EL (cell line): Measurements from ENCODE around the gene HPF1.
"Not testable (repeated sequence)": the region's sequence is repeated elsewhere in the genome, so short reads cannot be mapped to it uniquely, and the experiment has no call there.

Experiments
- DNase-seq: peaks from one replicate; pipeline ENCODE4 v3.0.0-alpha.2; 2016

The HPF1 gene

DNA sequence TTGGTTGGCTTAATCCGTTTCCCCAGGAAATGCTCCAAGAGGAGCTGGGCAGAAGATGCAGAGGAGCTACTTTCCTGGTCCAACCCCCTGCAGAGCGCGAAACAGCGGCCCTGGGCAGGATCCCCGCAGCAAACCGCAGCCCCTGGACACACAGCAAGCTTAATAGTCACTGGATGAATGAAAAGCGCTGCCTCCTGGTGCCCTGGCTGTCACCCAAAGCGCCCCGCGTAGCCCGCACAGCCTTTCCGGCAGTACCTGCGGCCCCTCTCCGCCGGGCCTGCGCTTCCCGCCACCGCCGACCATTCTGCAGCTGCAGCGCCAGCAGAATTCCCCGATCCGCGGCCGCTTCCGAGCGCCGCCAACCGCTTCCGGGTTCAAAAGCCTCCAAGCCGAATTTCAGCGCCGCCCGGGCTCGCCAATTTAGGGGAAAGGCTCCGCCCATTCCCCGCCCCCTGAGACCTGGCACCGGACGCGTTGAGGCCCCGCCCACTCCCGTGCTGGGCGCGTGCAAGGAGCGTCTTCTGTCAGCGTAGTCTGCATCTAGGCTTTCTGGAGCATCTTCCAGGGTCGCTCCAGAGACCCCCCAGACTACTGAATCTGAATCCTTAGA lies at the start of gene HPF1:
Gene HPF1, minus strand, starts transcription at position 370 of the 610 bp plus-strand sequence. Its CDS starts 67 bp downstream, at position 303.
- peak; percentile 91 for DNase-seq

GRCh38 chr4:169806770-169807169 lies 49.0 kb upstream of the HPF1 start:
- DNase-seq, result not testable (repeated sequence)

GRCh38 chr4:169803413-169803812 lies 45.7 kb upstream of the HPF1 start:
- DNase-seq, result no peak

GRCh38 chr4:169802873-169803272 lies 45.1 kb upstream of the HPF1 start:
- no peak for DNase-seq

DNA sequence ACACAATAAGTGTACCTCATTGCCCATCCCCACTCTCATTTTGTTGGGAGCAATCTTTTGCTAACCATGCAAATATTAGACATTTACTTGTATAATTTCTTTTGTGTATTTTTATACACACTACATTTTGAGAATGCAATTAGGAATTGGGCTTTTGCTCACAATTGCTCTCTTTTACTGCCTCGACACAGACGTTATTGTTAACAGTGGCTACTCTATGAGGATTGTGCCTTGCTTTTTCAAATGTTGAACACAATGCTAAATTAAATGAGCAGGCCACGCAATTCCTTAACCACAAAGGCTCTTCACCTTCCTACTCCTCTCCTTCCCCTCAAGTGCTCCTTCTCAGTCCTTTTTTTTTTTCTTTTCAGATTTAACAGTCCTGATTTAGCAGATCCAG lies 42.8 kb upstream of the HPF1 start:
- no peak for DNase-seq

GRCh38 chr4:169799260-169799659 lies 41.5 kb upstream of the HPF1 start:
- DNase-seq, result no peak

DNA sequence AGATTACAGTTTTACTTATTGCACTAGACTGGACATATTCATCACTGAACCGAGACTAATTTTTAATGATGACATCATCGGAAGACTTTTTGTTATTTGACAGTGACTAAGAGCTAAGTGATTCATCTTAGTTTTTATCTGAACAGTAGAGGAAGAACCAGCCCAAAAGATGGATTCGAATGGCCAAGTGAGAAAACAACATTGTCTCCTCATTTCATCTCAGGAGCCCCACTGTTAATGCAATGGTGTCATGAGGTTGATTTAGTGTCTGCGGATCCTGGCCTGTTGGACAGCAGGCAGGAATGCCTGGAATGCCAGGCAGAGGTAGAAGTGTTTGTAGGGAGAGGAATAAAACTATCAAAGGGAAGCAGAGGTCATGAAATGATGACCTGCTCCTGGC lies 37.8 kb upstream of the HPF1 start:
- DNase-seq, result peak; percentile 60

DNA sequence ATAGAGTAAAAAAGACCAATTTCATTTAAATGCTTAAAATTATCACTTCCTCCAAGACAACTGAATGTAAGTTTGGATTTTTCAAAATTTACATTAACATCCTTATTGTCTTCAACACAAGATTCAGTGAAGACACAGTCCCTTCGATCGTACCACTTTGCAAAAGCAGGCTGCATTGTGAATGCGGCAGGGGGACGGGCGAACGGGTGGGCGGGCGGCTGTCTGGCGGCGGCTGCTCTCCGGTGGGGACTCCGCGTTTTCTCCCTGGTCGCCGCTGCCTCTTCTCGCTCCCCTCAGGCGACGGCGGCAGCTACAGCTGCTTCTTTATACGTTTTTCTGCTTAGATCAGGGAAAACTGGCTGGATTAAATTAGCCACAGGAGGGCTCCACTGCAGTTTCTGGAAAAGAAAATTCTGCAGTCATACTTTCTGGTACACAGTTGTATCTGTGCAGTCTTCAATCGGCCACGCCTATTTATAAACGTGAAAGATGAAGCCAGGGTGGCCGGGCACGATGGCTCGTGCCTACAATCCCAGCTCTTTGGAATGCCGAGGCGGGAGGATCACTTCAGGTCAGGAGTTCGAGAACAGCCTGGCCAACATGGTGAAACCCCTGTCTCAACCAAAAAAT lies 33.9 kb upstream of the HPF1 start:
- peak; percentile 73 for DNase-seq

DNA sequence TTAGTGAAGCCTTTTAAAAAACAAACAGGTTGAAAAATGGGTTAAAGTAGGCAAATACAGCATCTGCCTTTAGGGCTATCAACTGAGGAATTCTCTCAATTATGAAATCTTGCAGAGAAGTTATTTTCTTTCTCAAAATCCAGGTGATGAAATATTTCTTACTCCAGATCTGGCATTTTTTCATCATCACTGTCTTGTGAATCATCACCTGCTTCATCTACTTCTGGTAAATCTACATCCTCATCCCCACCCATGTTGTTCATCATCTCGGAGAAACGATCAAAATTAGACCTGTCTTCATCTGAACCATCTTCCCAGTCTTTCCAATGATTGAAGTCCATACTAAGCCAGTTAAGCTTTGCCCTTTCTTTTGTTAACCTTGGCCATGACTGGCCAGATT lies 33.3 kb upstream of the HPF1 start:
- DNase-seq, result no peak

DNA sequence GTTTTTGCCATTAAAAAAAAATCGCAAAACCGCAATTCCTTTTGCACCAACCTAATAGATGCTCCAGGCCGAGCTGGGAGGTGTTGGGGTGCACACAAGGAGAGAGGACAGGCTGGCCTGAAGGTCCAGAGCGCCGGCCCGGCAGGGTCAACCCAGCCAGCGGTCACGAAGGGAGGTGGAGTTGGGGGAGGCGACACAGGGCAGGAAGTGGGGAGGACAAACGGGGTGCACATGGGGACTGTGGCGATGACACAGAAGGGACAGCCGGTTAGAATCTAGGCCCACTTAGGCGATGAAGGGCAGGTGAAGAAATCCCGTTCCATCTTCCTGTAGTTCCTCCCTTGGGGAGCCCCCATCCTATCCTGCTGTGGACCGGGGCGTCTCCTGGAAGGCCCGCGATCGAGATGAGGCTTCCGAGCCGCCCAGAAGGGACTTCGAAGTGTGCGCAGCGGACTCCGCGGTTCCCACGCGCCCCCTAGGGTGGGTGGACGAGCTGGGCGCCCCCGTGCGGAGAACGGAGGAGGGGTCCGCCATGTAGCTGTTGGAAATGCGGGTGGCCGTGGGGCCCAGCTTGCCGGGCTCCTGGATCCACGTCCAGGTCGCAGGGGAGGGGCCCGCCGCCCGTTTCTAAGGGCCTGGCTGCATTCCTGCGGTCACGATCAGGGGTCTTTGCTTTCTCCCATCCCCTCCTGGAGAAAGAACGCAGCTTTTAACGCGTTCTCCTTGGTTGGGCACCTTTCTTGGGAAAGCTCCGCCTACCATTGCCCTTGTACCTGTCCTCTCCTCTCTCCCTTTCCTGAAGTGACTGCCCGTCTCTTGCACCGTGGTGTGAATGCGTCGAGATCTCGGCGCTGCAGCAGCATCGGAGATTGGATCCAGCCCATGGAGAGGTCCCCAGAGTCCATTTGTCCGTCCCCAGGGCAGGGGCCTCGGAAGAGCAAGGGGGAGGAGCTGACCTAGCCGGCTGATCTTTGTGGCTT lies 17.0 kb upstream of the HPF1 start:
- DNase-seq, result no peak

- DNase-seq, result no peak
Measured at GRCh38 chr4:169773889-169774288, 16.1 kb upstream of the HPF1 start.

DNA sequence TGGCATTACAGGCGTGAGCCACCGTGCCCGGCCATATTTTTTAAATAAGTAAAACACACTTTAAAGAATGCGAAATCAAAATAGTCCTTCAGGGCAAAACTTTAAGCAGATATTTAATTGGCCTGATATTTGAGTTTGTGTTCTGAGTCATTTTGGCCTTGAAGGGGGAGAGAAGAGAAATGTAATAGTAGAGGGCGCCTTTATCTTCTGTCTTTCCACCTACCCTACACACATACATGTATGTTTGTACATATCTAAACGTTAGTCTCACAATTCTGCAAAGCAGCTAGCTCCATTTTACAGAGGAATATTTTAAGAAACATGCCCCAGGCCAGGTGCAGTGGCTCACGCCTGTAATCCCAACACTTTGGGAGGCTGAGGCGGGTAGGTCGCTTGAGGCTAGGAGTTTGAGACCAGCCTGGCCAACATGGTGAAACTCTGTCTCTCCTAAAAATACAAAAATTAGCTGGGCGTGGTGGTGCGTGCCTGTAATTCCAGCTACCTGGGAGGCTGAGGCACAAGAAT lies 13.9 kb upstream of the HPF1 start:
- not testable (repeated sequence) for DNase-seq

- no peak for DNase-seq
Measured at GRCh38 chr4:169770416-169770815, 12.7 kb upstream of the HPF1 start.

DNA sequence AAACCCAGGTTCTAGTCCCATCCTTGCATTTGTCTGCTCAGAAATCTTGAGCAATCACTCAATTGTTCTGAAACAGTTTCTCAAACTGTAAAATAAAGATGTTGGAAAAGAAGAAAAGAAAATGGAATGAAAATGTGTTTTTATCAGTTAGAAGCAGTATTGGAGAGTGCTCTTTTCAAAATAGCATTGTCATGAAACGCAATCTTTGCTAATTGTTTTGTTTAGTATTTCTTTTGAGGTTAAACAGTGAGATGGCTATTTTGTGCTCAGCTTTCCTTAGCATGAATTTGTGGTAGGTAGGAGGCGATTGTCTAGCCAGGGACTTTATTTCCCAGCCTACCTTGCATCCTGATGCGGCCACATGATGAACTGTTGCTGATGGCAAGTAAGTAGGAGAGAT lies 10.6 kb upstream of the HPF1 start:
- DNase-seq, result no peak

DNA sequence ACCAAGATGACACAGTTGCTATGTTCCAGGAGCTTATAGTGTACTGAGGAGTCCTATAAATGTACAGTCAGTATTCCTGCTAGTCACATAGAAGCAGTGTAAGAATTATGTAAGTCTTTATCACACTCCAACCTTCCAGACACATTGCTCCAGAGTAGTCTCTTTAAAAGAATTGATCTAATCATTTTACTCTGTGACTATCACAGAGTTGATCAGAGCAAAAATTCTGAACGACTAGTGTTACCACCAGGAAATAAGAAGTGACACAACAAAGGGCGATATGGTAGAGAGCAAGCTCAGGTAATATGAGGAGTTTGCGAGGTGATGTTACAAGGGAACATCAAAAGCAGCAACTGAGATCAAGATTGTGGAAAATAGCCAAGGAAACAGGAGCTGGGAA lies 9.0 kb upstream of the HPF1 start:
- DNase-seq, result no peak

- peak; percentile 28 for DNase-seq
Measured at GRCh38 chr4:169765835-169766234, 8.1 kb upstream of the HPF1 start.

DNA sequence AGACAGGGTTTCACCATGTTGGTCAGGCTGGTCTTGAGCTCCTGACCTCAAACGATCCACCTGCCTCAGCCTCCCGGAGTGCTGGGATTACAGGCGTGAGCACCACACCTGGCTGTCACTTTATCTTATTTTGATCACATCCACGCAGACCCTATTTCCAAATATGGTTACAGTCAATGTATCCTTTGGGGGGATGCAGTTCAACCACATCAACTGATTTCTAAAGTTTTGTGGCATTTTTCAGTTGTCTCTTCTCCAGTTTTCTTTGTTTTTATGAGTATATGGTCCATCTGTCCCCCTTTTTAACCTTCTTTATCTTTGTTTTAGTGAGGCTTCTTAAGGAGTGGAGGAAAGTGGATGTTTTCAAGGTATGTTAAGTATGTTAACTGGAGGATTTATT lies 4.1 kb upstream of the HPF1 start:
- no peak for DNase-seq

DNA sequence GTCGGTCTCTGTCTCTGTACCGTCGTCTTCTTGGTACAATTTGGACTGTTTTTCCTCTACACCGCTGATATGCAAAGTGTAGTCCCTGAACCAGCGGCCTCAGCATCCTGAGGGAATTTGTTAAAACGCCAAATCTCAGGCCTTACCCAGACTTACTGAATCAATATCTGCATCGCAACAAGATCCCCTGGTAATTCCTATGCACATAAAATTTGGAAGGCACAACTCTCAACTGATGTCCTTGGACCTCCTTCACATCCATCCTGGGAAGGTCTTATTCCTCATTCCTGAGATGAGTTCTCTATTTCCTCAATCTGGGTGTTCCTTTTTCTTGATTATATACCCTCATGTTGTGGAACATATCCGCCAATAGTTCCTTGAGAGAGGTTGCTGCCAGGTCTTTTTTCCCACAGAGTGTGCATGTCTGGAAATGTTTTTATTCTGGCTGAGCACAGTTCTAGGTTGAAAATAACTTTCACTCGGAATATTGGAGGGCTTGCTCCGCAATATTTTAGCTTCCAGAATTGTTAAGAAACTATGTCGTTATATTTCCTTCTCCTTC lies 738 bp upstream of the HPF1 start:
- no peak for DNase-seq

GRCh38 chr4:169756971-169757574 lies 671 bp downstream of the HPF1 start:
- no peak for DNase-seq

DNA sequence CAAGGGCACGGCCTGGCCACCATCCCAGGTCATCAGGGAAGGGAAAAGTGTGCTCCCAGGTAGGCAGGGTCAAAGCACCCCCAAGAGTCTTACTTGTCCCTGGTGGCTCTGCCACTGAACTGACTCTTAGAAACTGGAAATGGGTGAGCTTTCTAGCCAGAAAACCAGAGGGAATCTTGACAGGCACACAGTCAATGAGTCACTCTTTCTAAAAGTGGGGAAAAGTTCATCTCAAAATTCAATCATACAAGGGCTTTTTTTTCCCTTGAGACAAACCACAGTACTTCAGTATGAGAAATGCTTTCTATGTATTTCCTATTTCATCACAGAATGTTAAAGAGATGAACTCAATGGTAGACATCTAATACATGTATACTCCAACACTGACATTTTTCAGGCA lies 12.5 kb downstream of the HPF1 start:
- peak; percentile 54 for DNase-seq

DNA sequence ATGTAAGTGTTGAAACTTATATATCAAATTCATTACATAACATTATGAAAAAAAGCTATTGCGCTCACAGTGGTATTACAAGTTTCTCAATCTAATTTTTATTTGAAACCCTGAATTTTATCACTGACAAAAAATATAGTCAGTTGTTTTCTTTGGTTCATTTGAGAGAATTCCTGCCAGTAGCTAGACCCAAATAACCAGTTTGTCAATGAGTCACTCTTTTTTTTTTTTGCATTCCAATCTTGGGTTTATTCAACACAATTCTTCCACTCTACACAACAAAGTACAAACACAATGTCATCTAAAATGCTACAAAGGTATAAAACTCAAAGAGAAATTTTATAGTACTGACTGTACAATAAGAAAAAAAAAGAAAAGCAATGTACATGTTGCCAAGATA lies 13.1 kb downstream of the HPF1 start:
- peak; percentile 6 for DNase-seq

GRCh38 chr4:169741569-169741968 lies 16.2 kb downstream of the HPF1 start:
- peak; percentile 25 for DNase-seq

GRCh38 chr4:169738604-169739003 lies 19.1 kb downstream of the HPF1 start:
- not testable (repeated sequence) for DNase-seq
